Adrenal gland (tissue), 12 donors: Measurements from ENCODE around the gene CNTNAP2. TPM values are rescaled to one million over a fixed set of nuclear protein-coding genes. Genes with fewer than 3 reads are reported as not detected.

ENCODE experiments used
- DNase-seq, 7 donors: peaks; one replicate each; pipeline ENCODE4 v3.0.0-alpha.2; 2019 to 2020
- H3K27ac ChIP-seq, 5 donors: fragments of 200-600 bp; sonication (generic) in 4 of 5; 1 replicate in 3 of 5; 2 replicates in 2 of 5; pipeline versions ENCODE4 v1.5.1 to v1.8.0; 2016 to 2020; ENCODE audit warnings: mild to moderate bottlenecking in 1 of 5
- H3K27me3 ChIP-seq: fragments of 200-600 bp; 2 replicates; pipeline ENCODE4 v1.8.0; 2021
- H3K36me3 ChIP-seq, 2 donors: fragments of 200-600 bp; replicated peaks in 1 of 2; 1 replicate in 1 of 2; 2 replicates in 1 of 2; pipeline versions ENCODE4 v1.5.1 to v1.8.0; 2018 to 2022
- H3K4me1 ChIP-seq, 2 donors: fragments of 200-600 bp; replicated peaks in 1 of 2; 1 replicate in 1 of 2; 2 replicates in 1 of 2; pipeline versions ENCODE4 v1.5.1 to v1.8.0; 2018 to 2021
- H3K4me3 ChIP-seq, 4 donors: fragments of 200-600 bp; sonication (generic) in 3 of 4; one replicate each; pipeline ENCODE4 v1.5.1; 2016 to 2018
- H3K9me3 ChIP-seq, 3 donors: fragments of 200-600 bp; sonication (generic) in 1 of 3; replicated peaks in 1 of 3; 1 replicate in 2 of 3; 2 replicates in 1 of 3; pipeline versions ENCODE4 v1.5.1 to v1.8.0; 2016 to 2021
- CTCF ChIP-seq, 6 experiments: fragments of 450-650 bp in 4 of 6; fragments of 200-600 bp in 2 of 6; sonication (generic) in 1 of 6; IDR thresholded peaks; 1 replicate in 5 of 6; 2 replicates in 1 of 6; pipeline versions ENCODE4 v1.5.1 to v1.8.0; 2016 to 2021; ENCODE audit warnings: antibody characterized with exemption in 6 of 6, mild to moderate bottlenecking in 2 of 6, moderate library complexity in 1 of 6
- POLR2A ChIP-seq, 2 donors: fragments of 450-650 bp; IDR thresholded peaks; one replicate each; pipeline ENCODE4 v1.6.1; 2017; ENCODE audit warnings: antibody characterized with exemption in 2 of 2, mild to moderate bottlenecking in 2 of 2, moderate library complexity in 1 of 2
- WGBS, 4 donors: extraction: QIAGEN DNeasy Blood & Tissue Kit in 2 of 4; methylation state at CpG; one replicate each; pipeline versions ENCODE4 v1.1.5 to v1.1.7; 2013 to 2017; 5-methylcytosine and 5-hydroxymethylcytosine counted together
- intact Hi-C, 2 donors: fragments of 100-400 bp; cut with DNase I; formaldehyde crosslinking; loops; one replicate each; pipeline versions ENCODE4 v1.14.1 to v1.15.0; 2022 to 2023
- polyA plus RNA-seq, 3 donors: library from polyadenylated mRNA; stranded (reverse); fragments of 200-250 nt in 2 of 3; fragments of 350-450 nt in 1 of 3; fragmentation: Illumina TruSeq in 1 of 3; extraction: RNeasy Lipid Tissue Mini Kit (QIAGEN cat#74804) in 1 of 3; gene quantifications; one replicate each; pipeline ENCODE4 v1.2.3, GENCODE V29; 2013 to 2014
- total RNA-seq, 9 donors: library from RNA; depleted of rRNA in 4 of 9; stranded (reverse); fragments of >200 nt in 4 of 9; fragments of 120-200 nt in 1 of 9; fragmentation: NEBNext Ultra II Directional in 1 of 9; extraction: Animal tissue kit (Norgen Biotek cat#: 25700) in 1 of 9; gene quantifications; one replicate each; pipeline versions ENCODE4 v1.1.0 to v1.2.4, GENCODE V29; 2013 to 2023
- donor health status: healthy with polysubstance abuse.
- donor health status: Bipolar disorder and iron deficiency.
- donor health status: DM: yes; HTN: yes; CAD: no.
- donor health status: DM: no; HTN: no; CAD: no.
- donor health status: DM: no; HTN: no; CAD: no.
- donor health status: DM: yes; HTN: yes; CAD: no.

The CNTNAP2 gene
- total and polyA plus RNA-seq, 12 donors: 0.14 to 6.3 (median 1.8) TPM; not detected in 2

DNA sequence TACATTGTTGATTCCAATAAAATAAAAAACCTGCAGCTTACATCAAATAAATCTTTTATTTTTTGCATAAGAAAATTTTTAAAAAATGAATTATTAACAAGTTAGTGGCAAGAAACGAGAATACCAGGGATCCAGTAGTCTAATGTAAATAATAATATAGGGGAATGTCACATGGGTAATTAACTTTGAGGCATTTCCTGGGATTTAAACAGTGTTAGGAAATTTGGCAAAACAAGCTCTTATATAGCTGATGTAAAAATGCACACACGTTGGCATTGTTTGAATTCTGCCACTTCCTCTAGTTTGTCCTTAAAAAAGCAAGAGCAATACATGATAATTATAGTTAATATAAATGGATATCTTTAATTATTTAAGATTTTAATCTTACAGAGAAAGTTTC is 768.6 kb downstream of the CNTNAP2 start:
- no peak for DNase-seq
- no peaks in the 10 kb centered on the region for H3K27me3 ChIP-seq
- no peak overlapping the region for H3K4me3 ChIP-seq
- no peak overlapping the region for H3K27ac ChIP-seq
- no peaks in the 10 kb centered on the region for H3K36me3 ChIP-seq
- no peaks in the 10 kb centered on the region for H3K9me3 ChIP-seq
- WGBS, 4 donors: 45 to 57% (median 50%) methylated on average over 2 of the region's 2 CpGs
- no peaks in the 10 kb centered on the region for H3K4me1 ChIP-seq
- no peak for TF ChIP-seq POLR2A (IDR thresholded peaks at IDR 0.05)
- no peak for TF ChIP-seq CTCF (IDR thresholded peaks at IDR 0.05)
- intact Hi-C loops: no loop called here

DNA sequence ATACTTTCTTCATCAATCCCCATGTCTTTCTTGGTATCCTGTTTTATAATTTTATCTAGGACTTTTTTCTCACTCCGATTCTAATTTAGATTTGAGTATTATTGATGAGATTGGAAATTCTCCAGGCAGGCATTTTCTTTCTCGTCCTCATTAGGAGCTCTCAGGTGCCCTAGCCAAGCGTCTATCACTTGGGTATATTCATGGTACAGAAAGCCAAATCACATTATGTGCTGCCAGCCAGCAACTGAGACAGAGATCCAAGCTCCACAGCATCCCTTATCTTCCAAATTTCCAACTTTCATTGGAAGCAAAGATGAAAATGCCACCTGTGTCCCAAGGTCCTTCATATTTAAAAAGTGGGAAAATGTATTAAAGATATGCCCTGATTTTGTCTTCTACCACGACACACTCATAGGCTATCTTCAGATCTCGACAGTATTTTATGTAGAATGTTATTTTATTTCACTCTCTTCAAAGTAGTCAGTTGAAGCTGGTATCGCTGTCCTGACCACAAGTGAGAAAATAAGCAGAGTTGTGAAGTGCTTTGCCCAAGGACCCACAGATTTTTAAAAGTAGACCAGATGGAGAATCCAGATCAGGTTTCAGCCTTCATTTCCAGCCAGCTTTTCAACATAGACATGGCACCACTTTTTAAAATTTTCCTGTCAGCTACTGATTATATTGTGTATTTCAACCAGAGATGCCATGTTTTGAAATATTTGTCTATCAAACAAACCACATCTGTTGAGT is 773.4 kb downstream of the CNTNAP2 start:
- 75 to 83% (median 78%) methylated on average over 6 of the region's 6 CpGs for WGBS, 4 donors
- no peak for TF ChIP-seq POLR2A (IDR thresholded peaks at IDR 0.05)
- no peak for TF ChIP-seq CTCF (IDR thresholded peaks at IDR 0.05)
- intact Hi-C loops: no loop called here
- Histone ChIP-seq H3K27ac (no peak overlapping the region), H3K36me3 (no peaks in the 10 kb centered on the region), H3K4me3 (no peak overlapping the region), H3K4me1 (no peaks in the 10 kb centered on the region), H3K9me3 (no peaks in the 10 kb centered on the region), H3K27me3 (no peaks in the 10 kb centered on the region)
- DNase-seq: no peak

DNA sequence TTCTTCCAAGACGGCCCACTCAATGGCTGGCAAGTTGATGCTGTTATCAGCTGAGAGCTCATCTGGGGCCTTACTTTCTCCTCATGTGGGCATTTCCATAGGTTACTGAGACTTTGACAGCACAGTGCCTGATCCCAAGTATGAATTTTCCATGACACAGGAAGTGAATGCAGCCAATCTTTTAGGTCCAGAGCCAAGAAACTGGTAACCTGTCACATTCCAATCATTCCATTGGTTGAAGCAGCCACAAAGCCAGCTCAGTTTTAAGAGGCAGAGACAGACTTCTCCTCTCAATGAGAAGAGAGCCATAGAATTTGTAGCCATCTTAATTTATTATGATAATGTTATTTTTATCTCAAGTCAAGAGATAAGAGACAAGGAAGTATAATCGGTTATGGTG is 775.5 kb downstream of the CNTNAP2 start:
- intact Hi-C loops: no loop called here
- Histone ChIP-seq H3K27me3 (no peaks in the 10 kb centered on the region), H3K4me1 (no peaks in the 10 kb centered on the region), H3K9me3 (no peaks in the 10 kb centered on the region), H3K4me3 (no peak overlapping the region), H3K27ac (no peak overlapping the region), H3K36me3 (no peaks in the 10 kb centered on the region)
- WGBS, 4 donors: 48 to 61% (median 54%) methylated on average over 2 of the region's 2 CpGs
- TF ChIP-seq POLR2A (IDR thresholded peaks at IDR 0.05) (no peak), CTCF (IDR thresholded peaks at IDR 0.05) (no peak)
- DNase-seq: no peak

DNA sequence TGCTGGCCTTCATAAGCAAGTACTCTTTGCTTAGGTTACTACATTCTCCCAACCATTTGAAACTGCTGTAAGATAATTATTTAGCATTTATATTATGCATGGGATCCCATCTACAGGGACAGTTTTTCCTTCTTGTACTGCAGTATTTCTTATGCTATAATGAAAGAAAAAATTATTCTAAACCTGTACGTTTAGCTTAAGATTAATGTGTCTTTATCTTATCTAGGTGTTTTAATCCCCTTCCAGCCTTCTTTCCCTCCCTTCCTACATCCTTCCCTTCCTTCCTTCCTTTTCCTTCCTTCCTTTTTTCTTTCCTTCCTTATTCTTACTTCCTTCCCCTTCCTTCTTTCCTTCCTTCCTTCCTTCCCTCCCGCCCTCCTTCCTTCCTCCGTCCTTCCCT is 778.3 kb downstream of the CNTNAP2 start:
- DNase-seq: no peak
- Histone ChIP-seq H3K4me3 (no peak overlapping the region), H3K27ac (no peak overlapping the region), H3K27me3 (no peaks in the 10 kb centered on the region), H3K9me3 (no peaks in the 10 kb centered on the region), H3K4me1 (no peaks in the 10 kb centered on the region), H3K36me3 (no peaks in the 10 kb centered on the region)
- WGBS, 4 donors: 81 to 85% (median 83%) methylated on average over 3 of the region's 3 CpGs
- intact Hi-C loops: no loop called here
- no peak for TF ChIP-seq CTCF (IDR thresholded peaks at IDR 0.05)
- no peak for TF ChIP-seq POLR2A (IDR thresholded peaks at IDR 0.05)
